GM12878 (cell line): ENCODE results near the gene SIRT2.

Experiments
- BRCA1 ChIP-seq: IDR thresholded peaks from 2 replicates; pipeline ENCODE4 v1.6.1; 2011; ENCODE audit warnings: low read depth, low read length, improper control_type of control experiment
- EED ChIP-seq: sonication (generic); IDR thresholded peaks from 2 replicates; pipeline ENCODE4 v1.6.1; 2016; ENCODE audit warnings: antibody characterized with exemption, low read depth
- HSF1 ChIP-seq: fragments of 150-350 bp; IDR thresholded peaks from 2 replicates; pipeline ENCODE4 v1.6.1; 2014; ENCODE audit warnings: mild to moderate bottlenecking, low read depth, low read length
- NRF1 ChIP-seq: conservative IDR thresholded peaks from 2 replicates; pipeline ENCODE4 v1.6.1; 2011; ENCODE audit warnings: mild to moderate bottlenecking, low read depth, low read length, improper control_type of control experiment
- SP1 ChIP-seq: IDR thresholded peaks from one replicate; pipeline ENCODE4 v1.6.1; 2011; ENCODE audit warnings: low read depth, low read length
- ZNF592 ChIP-seq: fragments of 450-650 bp; IDR thresholded peaks from 2 replicates; pipeline ENCODE4 v1.6.1; 2017; ENCODE audit warnings: mild to moderate bottlenecking, moderate library complexity

GRCh38 chr19:38879400-38879751, 20.0 kb downstream of the SIRT2 start:
- TF ChIP-seq EED: no peak
- no peak for TF ChIP-seq HSF1
- TF ChIP-seq ZNF592: no peak
- no peak for TF ChIP-seq NRF1
- TF ChIP-seq BRCA1: no peak
- TF ChIP-seq SP1: no peak
